Gastroesophageal sphincter (tissue), 3 donors: Measurements from ENCODE around the gene PDE8B.

ENCODE experiments used
- POLR2A ChIP-seq, 2 donors: fragments of 450-650 bp; IDR thresholded peaks; one replicate each; pipeline ENCODE4 v1.6.1; 2017; ENCODE audit warnings: antibody characterized with exemption in 2 of 2, mild to moderate bottlenecking in 2 of 2, moderate library complexity in 1 of 2
- TF ChIP-seq, protein P1 (sequence below), 4 experiments: fragments of 200-600 bp in 2 of 4; fragments of 450-650 bp in 2 of 4; sonication (generic) in 1 of 4; IDR thresholded peaks; one replicate each; pipeline ENCODE4 v1.5.1; 2017 to 2019; ENCODE audit warnings: antibody characterized with exemption in 4 of 4, mild to moderate bottlenecking in 2 of 4, moderate library complexity in 2 of 4

DNA sequence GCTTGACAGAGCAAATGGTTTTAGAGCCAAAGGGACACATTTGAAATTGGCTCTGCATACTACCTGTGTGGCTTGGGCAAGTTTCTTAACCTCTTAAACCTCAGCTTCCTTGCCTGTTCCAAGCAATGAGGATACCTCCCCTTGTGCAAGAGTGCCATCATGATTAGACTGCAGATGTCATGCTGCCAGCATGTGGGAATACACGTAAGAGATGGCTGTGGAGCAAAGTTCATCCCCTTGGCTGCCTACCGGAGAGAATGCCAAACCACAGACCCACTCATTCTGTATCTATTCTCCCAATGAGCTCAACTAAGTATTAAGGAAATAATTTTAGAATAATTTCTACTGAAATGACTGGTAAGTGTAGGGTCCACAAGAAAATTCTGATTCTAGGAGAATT lies 180.3 kb downstream of the PDE8B start:
- TF ChIP-seq POLR2A (IDR thresholded peaks at IDR 0.05) = no peak
- TF ChIP-seq, protein P1, sequence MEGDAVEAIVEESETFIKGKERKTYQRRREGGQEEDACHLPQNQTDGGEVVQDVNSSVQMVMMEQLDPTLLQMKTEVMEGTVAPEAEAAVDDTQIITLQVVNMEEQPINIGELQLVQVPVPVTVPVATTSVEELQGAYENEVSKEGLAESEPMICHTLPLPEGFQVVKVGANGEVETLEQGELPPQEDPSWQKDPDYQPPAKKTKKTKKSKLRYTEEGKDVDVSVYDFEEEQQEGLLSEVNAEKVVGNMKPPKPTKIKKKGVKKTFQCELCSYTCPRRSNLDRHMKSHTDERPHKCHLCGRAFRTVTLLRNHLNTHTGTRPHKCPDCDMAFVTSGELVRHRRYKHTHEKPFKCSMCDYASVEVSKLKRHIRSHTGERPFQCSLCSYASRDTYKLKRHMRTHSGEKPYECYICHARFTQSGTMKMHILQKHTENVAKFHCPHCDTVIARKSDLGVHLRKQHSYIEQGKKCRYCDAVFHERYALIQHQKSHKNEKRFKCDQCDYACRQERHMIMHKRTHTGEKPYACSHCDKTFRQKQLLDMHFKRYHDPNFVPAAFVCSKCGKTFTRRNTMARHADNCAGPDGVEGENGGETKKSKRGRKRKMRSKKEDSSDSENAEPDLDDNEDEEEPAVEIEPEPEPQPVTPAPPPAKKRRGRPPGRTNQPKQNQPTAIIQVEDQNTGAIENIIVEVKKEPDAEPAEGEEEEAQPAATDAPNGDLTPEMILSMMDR (IDR thresholded peaks at IDR 0.05) = no peak
